Hindlimb muscle (tissue), 1 donor: ENCODE data around the gene CLNK. TPM values are rescaled to one million over a fixed set of nuclear protein-coding genes. Genes with fewer than 3 reads are reported as not detected.
"Not testable (repeated sequence)": the region's sequence is repeated elsewhere in the genome, so short reads cannot be mapped to it uniquely, and the experiment has no call there.

Experiments used
- DNase-seq: peaks from one replicate; pipeline ENCODE4 v3.0.0-alpha.2; 2013
- polyA plus RNA-seq: library from polyadenylated mRNA; unstranded; fragments of 120-200 nt; gene quantifications from one replicate; pipeline ENCODE4 v1.2.1, GENCODE V29; 2013; ENCODE audit not compliant: insufficient read length

CLNK gene
- polyA plus RNA-seq, 1 donor = 0.30 TPM

GRCh38 chr4:10662937-10663336 is 21.6 kb downstream of the CLNK start:
- DNase-seq = no peak

GRCh38 chr4:10661047-10661446 is 23.5 kb downstream of the CLNK start:
- no peak for DNase-seq

- no peak for DNase-seq
These were observed 25.3 kb downstream of the CLNK start for GRCh38 chr4:10659251-10659650.

- DNase-seq = no peak
These were observed 27.6 kb downstream of the CLNK start for GRCh38 chr4:10656988-10657387.

- no peak for DNase-seq
These were observed 28.1 kb downstream of the CLNK start for GRCh38 chr4:10656420-10656819.

GRCh38 chr4:10655968-10656367 is 28.6 kb downstream of the CLNK start:
- DNase-seq = no peak

- DNase-seq = no peak
These were observed 36.1 kb downstream of the CLNK start for GRCh38 chr4:10648479-10648878.

- no peak for DNase-seq
These were observed 36.7 kb downstream of the CLNK start for GRCh38 chr4:10647846-10648245.

- DNase-seq = no peak
These were observed 40.8 kb downstream of the CLNK start for GRCh38 chr4:10643600-10644425.

GRCh38 chr4:10640561-10641201 is 43.9 kb downstream of the CLNK start:
- no peak for DNase-seq

GRCh38 chr4:10639664-10640063 is 44.9 kb downstream of the CLNK start:
- no peak for DNase-seq

GRCh38 chr4:10639100-10639499 is 45.5 kb downstream of the CLNK start:
- DNase-seq = no peak

GRCh38 chr4:10635091-10635490 is 49.5 kb downstream of the CLNK start:
- no peak for DNase-seq

GRCh38 chr4:10629394-10629793 is 55.2 kb downstream of the CLNK start:
- DNase-seq = no peak

- DNase-seq = peak; percentile 1
These were observed 59.4 kb downstream of the CLNK start for GRCh38 chr4:10625131-10625530.

- no peak for DNase-seq
These were observed 60.7 kb downstream of the CLNK start for GRCh38 chr4:10623862-10624261.

GRCh38 chr4:10623241-10623640 is 61.3 kb downstream of the CLNK start:
- DNase-seq = no peak

GRCh38 chr4:10622728-10623127 is 61.8 kb downstream of the CLNK start:
- no peak for DNase-seq

GRCh38 chr4:10620935-10621488 is 63.6 kb downstream of the CLNK start:
- DNase-seq = no peak

GRCh38 chr4:10619855-10620254 is 64.7 kb downstream of the CLNK start:
- DNase-seq = no peak

GRCh38 chr4:10619220-10619619 is 65.3 kb downstream of the CLNK start:
- DNase-seq = no peak

- not testable (repeated sequence) for DNase-seq
These were observed 69.6 kb downstream of the CLNK start for GRCh38 chr4:10614926-10615325.

GRCh38 chr4:10613926-10614478 is 70.6 kb downstream of the CLNK start:
- DNase-seq = no peak

GRCh38 chr4:10612476-10612875 is 72.1 kb downstream of the CLNK start:
- no peak for DNase-seq
